ENCODE data around the gene LIPF.
"Not testable (repeated sequence)": the region's sequence is repeated elsewhere in the genome, so short reads cannot be mapped to it uniquely, and the experiment has no call there.

Gene LIPF

GRCh38 chr10:88664142-88664541 is at the start of gene LIPF:
Gene LIPF, plus strand, starts transcription at chr10:88664442. Its CDS starts 2,856 bp downstream, at chr10:88667298.
- no peak for DNase-seq (ENCODE audit: extremely low spot score, insufficient read length, low read depth)
- no peak for FAIRE-seq

GRCh38 chr10:88616250-88616977 is 47.8 kb upstream of the LIPF start:
- FAIRE-seq, result no peak
- DNase-seq (ENCODE audit: extremely low spot score, insufficient read length, low read depth), result no peak

GRCh38 chr10:88617772-88618300 is 46.4 kb upstream of the LIPF start:
- no peak for DNase-seq (ENCODE audit: extremely low spot score, insufficient read length, low read depth)
- FAIRE-seq, result no peak

GRCh38 chr10:88618496-88618895 is 45.7 kb upstream of the LIPF start:
- no peak for DNase-seq (ENCODE audit: extremely low spot score, insufficient read length, low read depth)
- FAIRE-seq, result no peak

- FAIRE-seq, result no peak
These were observed 43.8 kb upstream of the LIPF start for GRCh38 chr10:88620441-88620840.

GRCh38 chr10:88623835-88624234 is 40.4 kb upstream of the LIPF start:
- FAIRE-seq, result no peak
- DNase-seq (ENCODE audit: extremely low spot score, insufficient read length, low read depth), result no peak

More at GRCh38 chr10:88620441-88620840, 43.8 kb upstream of the LIPF start:
- DNase-seq (ENCODE audit: extremely low spot score, insufficient read length, low read depth), result no peak

GRCh38 chr10:88624840-88625239 is 39.4 kb upstream of the LIPF start:
- FAIRE-seq (no peak), DNase-seq (ENCODE audit: extremely low spot score, insufficient read length, low read depth) (no peak)

- FAIRE-seq (no peak), DNase-seq (ENCODE audit: extremely low spot score, insufficient read length, low read depth) (no peak)
These were observed 24.1 kb upstream of the LIPF start for GRCh38 chr10:88640186-88640585.

GRCh38 chr10:88642209-88642608 is 22.0 kb upstream of the LIPF start:
- DNase-seq (ENCODE audit: extremely low spot score, insufficient read length, low read depth) (no peak), FAIRE-seq (no peak)

GRCh38 chr10:88642963-88643362 is 21.3 kb upstream of the LIPF start:
- FAIRE-seq, result no peak

GRCh38 chr10:88647061-88647615 is 17.1 kb upstream of the LIPF start:
- DNase-seq (ENCODE audit: extremely low spot score, insufficient read length, low read depth), result no peak
- FAIRE-seq, result no peak

More at GRCh38 chr10:88642963-88643362, 21.3 kb upstream of the LIPF start:
- no peak for DNase-seq (ENCODE audit: extremely low spot score, insufficient read length, low read depth)

GRCh38 chr10:88651101-88651551 is 13.1 kb upstream of the LIPF start:
- no peak for DNase-seq (ENCODE audit: extremely low spot score, insufficient read length, low read depth)
- FAIRE-seq, result peak; percentile 48

GRCh38 chr10:88652616-88653015 is 11.6 kb upstream of the LIPF start:
- DNase-seq (ENCODE audit: extremely low spot score, insufficient read length, low read depth) (no peak), FAIRE-seq (peak; percentile 9)

- no peak for FAIRE-seq
- DNase-seq (ENCODE audit: extremely low spot score, insufficient read length, low read depth), result no peak
These were observed 6.3 kb upstream of the LIPF start for GRCh38 chr10:88657901-88658300.

- DNase-seq (ENCODE audit: extremely low spot score, insufficient read length, low read depth), result no peak
- no peak for FAIRE-seq
These were observed 4.3 kb upstream of the LIPF start for GRCh38 chr10:88659725-88660597.

- FAIRE-seq, result no peak
- no peak for DNase-seq (ENCODE audit: extremely low spot score, insufficient read length, low read depth)
These were observed 3.7 kb upstream of the LIPF start for GRCh38 chr10:88660598-88660884.

- FAIRE-seq (no peak), DNase-seq (ENCODE audit: extremely low spot score, insufficient read length, low read depth) (no peak)
These were observed 3.2 kb upstream of the LIPF start for GRCh38 chr10:88661018-88661417.

GRCh38 chr10:88661577-88661976 is 2.7 kb upstream of the LIPF start:
- DNase-seq (ENCODE audit: extremely low spot score, insufficient read length, low read depth), result no peak
- no peak for FAIRE-seq

- FAIRE-seq; DNase-seq (ENCODE audit: extremely low spot score, insufficient read length, low read depth): not testable (repeated sequence)
These were observed 1.1 kb upstream of the LIPF start for GRCh38 chr10:88663153-88663552.

GRCh38 chr10:88668465-88668864 is 4.2 kb downstream of the LIPF start:
- no peak for DNase-seq (ENCODE audit: extremely low spot score, insufficient read length, low read depth)
- FAIRE-seq, result no peak

- DNase-seq (ENCODE audit: extremely low spot score, insufficient read length, low read depth), result no peak
- peak; percentile 12 for FAIRE-seq
These were observed 6.3 kb downstream of the LIPF start for GRCh38 chr10:88670497-88670896.
